HFF-Myc (cell line): ENCODE measurements around the gene CIITA.

ENCODE experiments used
- DNase-seq: peaks from one replicate; pipeline ENCODE4 v3.0.0-alpha.2; 2011; ENCODE audit warnings: low read depth; ENCODE audit errors: extremely low read depth
- H3K4me3 ChIP-seq: replicated peaks from 2 replicates; pipeline ENCODE4 v1.5.1; 2011; ENCODE audit warnings: low read depth, mild to moderate bottlenecking, control low read depth, low read length
- TF ChIP-seq, protein P1 (sequence below): IDR thresholded peaks from 2 replicates; pipeline ENCODE4 v1.5.1; 2012; ENCODE audit warnings: mild to moderate bottlenecking, low read depth, low read length, control low read depth; ENCODE audit errors: missing control alignments

The CIITA gene

GRCh38 chr16:10865991-10866966 is 10.7 kb upstream of the CIITA start:
- no peak for DNase-seq
- TF ChIP-seq, protein P1, sequence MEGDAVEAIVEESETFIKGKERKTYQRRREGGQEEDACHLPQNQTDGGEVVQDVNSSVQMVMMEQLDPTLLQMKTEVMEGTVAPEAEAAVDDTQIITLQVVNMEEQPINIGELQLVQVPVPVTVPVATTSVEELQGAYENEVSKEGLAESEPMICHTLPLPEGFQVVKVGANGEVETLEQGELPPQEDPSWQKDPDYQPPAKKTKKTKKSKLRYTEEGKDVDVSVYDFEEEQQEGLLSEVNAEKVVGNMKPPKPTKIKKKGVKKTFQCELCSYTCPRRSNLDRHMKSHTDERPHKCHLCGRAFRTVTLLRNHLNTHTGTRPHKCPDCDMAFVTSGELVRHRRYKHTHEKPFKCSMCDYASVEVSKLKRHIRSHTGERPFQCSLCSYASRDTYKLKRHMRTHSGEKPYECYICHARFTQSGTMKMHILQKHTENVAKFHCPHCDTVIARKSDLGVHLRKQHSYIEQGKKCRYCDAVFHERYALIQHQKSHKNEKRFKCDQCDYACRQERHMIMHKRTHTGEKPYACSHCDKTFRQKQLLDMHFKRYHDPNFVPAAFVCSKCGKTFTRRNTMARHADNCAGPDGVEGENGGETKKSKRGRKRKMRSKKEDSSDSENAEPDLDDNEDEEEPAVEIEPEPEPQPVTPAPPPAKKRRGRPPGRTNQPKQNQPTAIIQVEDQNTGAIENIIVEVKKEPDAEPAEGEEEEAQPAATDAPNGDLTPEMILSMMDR: no peak
- no peak overlapping the region for H3K4me3 ChIP-seq

DNA sequence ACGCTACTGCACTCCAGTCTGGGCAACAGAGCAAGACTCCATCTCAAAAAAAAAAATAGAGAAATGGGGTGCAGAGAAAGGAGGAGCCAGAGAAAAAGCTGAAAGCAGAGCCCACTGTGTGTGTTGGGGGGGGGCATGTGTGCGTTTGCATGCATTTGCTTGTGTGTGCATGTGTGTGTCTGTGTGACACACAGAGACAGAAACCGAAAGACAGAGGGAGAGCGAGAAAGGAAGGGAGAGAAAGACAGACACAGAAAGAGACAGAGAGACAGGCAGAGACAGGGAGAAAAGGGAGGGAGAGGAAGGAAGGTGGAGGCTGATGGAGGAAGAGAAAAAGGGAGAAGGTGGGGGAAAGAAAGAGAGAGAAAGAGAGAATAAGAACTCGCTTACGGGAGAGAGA is 9.8 kb upstream of the CIITA start:
- TF ChIP-seq, protein P1: no peak
- H3K4me3 ChIP-seq: no peak overlapping the region
- no peak for DNase-seq

GRCh38 chr16:10868104-10868595 is 8.9 kb upstream of the CIITA start:
- TF ChIP-seq, protein P1: no peak
- no peak for DNase-seq
- H3K4me3 ChIP-seq: no peak overlapping the region

- TF ChIP-seq, protein P1: no peak
- no peak overlapping the region for H3K4me3 ChIP-seq
- no peak for DNase-seq
Measured at GRCh38 chr16:10868596-10869469, 8.2 kb upstream of the CIITA start.

DNA sequence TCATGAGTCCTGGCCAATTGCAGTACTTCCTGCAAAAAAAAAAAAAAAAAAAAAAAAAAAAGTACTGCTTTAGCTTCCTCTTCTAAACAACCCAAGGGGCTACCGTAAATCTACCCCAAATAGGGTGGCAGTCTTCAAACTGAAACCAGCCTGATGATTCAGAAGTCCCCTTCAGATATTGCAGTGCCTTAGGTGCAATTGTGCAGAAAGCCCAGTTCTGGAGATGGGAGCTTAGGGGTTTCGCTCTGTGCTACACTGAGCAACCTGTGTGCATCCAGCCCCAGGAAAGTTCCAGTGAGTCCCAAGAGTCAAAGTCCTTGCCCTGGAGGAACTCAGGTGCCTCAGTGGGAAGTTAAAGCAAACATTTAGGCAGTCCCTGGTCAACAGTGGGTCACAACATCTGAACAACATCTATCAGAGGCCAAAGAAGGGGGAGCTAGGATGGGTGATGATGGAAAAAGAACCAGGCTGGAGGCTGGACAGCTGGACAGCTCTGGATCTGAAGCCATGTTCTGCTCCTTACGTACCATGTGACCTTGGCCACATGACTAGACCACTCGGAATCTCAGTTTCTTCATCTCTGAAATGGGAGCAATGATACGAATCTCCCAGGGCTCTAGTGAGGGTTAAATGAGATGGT is 6.7 kb upstream of the CIITA start:
- no peak overlapping the region for H3K4me3 ChIP-seq
- TF ChIP-seq, protein P1: no peak
- DNase-seq: no peak

DNA sequence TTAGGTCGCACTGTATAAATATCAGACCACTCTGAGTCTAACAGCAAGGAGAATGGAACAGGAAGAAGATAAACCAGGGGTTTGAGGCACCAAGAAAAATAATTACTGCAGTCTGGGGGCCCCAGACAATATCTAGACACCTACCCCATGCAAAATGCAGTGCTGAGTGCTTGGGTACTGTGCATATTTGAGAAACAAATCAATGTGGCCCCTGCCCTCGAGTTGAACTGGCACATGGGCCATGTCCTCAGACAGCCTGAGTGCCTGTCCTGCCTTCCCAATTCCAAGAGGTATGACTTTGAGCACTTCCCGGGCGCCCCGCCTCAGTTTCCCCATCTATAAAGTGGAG is 6.2 kb upstream of the CIITA start:
- TF ChIP-seq, protein P1: no peak
- DNase-seq: no peak
- no peak overlapping the region for H3K4me3 ChIP-seq
